DMS 273 (cell line): ENCODE measurements around the gene GNB5.
A peak's percentile ranks its signal among the peaks of the same experiment; 100 is the strongest.
"Not testable (repeated sequence)": the region's sequence is repeated elsewhere in the genome, so short reads cannot be mapped to it uniquely, and the experiment has no call there.

ENCODE experiments used
- DNase-seq: peaks from one replicate; lab custom pipeline; 2025; ENCODE audit not compliant: unreplicated experiment; lab: John Stamatoyannopoulos, UW

Gene GNB5

GRCh38 chr15:52170199-52170598, 21.0 kb downstream of the GNB5 start:
- DNase-seq, result not testable (repeated sequence)

- DNase-seq, result peak; percentile 32
Measured at GRCh38 chr15:52165494-52166131, 25.6 kb downstream of the GNB5 start.

DNA sequence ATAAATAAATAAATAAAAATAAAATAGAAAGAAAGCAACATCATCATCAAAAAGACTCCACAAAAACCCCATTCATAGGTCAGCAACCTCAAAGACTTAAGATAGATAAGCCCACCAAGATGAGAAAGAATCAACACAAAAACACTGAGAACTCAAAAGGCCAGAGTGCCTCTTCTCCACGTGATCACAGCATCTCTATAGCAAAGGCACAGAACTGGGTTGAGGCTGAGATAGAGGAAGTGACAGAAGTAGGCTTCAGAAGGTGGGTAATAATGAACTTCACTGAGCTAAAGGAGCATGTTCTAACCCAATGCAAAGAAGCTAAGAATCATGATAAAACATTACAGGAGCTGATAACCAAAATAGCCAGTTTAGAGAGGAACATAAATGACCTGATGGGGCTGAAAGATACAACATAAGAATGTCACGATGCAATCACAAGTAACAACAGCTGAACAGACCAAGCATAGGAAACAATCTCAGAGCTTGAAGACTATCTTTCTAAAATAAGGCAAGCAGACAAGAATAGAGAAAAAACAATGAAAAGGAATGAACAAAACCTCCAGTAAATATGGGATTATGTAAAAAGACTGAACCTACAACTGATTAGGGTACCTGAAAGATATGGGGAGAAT, 26.4 kb downstream of the GNB5 start:
- DNase-seq, result no peak

GRCh38 chr15:52163321-52164190, 27.6 kb downstream of the GNB5 start:
- peak; percentile 19 for DNase-seq

GRCh38 chr15:52162876-52163275, 28.3 kb downstream of the GNB5 start:
- DNase-seq, result no peak

DNA sequence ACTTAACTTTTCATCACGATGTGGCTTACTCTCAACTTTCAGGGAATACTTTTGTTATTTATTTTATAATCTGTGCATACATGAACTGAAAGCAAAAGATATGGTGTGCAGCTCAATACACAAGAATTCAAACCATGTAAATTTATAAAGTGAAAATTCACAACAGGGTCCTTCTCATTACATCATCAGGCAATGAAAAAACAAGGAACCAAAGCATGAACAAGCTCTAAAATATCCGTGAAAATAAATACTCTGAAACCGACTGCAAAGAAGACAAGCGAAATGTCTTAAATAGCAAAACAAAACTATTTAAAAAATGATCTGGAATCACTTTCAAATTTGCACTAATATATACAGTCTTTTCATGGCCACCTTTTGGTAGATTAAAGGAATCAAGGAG, 28.9 kb downstream of the GNB5 start:
- DNase-seq, result no peak

DNA sequence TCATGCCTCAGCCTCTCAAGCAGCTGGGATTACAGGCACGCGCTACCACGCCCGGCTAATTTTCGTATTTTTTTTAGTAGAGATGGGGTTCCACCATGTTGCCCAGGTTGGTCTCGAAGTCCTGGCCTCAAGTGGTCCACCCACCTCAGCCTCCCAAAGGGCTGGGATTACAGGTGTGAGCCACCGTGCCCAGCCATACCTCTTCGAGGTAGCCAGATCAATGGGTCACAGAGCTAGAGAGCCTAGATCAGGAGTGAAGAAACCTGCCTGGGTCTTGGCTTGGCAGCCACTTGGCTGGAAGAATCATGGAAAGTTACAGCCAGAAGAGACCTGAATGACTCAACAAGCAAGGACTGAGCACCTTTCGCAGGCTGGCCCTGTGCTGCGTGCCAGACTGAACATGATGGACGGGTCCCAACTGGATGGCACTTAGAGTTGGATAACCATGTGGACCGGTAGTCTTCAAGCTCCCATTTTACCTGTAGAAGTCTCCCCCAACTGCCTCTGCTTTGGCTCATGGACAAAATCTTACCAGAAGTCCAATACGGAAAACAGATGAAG, 29.7 kb downstream of the GNB5 start:
- no peak for DNase-seq

GRCh38 chr15:52159645-52160044, 31.5 kb downstream of the GNB5 start:
- no peak for DNase-seq

DNA sequence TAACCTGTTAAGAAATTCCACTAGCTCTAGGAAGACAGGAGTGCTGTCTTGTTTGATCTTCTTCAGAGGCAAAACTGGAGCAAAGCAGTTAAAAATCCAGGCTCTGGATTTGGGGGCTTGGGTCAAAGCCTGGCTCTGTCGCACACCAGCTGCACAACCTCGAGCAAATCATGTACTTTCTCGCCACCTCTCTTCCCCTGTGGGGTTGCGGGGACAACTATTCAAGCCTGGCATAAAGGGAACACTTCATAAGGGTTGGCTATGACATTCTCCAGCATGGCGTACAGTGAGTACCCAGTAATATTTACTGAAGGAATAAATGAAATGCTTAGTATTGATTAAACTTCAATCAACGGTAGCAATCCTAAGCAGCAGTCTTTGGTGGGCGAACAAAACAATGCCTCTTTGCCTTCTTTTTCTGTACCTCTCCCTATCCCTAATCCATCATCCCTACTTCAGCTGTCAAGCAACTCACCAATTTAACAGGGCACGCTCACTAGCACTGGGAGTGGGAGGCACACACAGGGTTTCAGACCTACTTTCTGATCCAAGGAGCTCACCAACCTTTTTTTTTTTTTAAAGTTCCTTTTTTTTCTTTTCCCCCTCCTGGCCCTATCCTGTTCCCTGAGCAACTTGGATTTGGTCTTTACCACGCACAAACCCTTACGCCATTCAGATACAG, 33.0 kb downstream of the GNB5 start:
- DNase-seq, result no peak

DNA sequence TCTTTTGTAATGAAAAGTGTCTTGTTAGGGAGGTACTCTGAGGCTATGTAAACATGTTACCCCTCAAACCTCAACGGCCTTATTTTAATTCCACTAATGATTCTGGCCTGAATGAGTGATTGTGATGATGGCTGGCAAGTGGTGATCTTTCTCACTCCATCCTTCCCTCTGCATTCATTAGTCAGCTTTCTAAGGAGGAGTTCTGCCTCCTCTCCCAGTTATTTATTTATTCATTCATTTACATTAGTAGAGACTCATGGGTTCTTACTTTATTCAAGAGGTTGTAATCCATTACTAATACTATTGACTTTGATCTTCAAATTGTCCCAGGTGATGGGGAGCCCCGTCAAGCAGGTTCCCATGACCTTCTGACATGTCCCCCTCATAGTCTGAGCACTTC, 35.3 kb downstream of the GNB5 start:
- no peak for DNase-seq

- DNase-seq, result no peak
Measured at GRCh38 chr15:52154896-52155865, 36.0 kb downstream of the GNB5 start.

DNA sequence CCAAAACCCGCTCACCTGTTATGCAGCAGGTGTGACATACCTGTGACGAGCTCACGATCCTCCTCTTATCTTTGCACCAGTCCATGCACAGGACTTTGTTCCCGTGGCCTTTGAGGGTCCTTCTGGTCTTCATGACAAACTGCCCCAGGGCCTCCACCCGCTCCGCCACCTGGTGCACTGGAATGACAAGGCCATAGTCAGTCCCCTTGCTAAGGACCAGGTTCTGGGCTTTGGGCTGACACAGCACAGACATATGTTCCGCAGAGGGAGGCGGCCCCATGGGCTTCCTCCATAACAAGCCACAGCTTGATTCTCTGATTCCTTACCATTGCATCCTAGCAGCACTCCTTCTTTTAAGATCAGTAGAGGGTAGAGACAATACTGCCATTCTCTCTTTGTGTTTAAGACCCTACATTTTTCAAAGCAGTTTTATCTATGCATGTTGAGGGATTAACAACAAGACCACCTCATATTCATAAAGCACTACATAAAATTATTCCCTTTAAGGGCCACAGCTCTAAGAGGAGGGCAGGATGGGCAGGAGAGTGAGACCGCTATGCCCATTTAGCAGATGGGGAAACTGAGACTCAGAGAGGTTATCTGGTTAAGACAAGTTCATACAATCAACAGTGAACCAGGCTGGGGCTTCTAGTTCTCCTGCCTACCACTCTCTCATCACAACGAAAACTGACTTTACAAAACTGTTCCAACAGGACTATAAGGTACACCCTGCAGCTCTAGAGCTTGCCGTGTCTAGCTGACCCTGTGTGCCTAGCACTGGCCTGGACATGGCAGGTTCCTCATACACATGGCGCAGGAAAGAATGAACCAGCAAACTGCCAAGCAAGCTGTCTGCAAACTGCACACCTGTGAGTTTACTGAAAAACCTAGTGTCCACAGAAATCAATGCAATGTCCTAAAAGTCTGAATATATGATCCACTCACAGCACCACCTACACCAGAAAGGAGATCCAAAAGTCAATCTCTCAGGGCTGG, 37.0 kb downstream of the GNB5 start:
- DNase-seq, result no peak

- DNase-seq, result no peak
Measured at GRCh38 chr15:52151353-52151752, 39.8 kb downstream of the GNB5 start.

DNA sequence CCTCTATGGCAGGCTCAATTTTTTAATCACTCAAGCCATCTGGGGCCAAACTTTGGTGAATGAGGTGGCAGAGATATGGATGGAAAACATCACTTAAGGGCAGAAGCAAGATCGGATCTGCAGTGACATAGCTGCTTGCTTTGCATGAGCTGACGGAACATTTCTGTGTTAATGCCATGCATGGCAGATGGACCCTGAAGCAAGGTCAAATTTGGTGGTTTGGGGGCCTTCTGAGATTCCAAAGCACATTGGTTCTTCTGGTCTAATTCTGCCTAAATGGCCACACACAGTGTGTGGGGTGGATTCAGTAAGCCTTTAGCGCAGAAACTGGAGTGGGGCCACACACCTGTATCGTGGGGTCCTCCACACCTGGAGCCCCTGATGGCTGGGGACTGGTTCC, 40.3 kb downstream of the GNB5 start:
- no peak for DNase-seq

GRCh38 chr15:52150043-52150825, 41.0 kb downstream of the GNB5 start:
- DNase-seq, result no peak

GRCh38 chr15:52148403-52148802, 42.8 kb downstream of the GNB5 start:
- no peak for DNase-seq

DNA sequence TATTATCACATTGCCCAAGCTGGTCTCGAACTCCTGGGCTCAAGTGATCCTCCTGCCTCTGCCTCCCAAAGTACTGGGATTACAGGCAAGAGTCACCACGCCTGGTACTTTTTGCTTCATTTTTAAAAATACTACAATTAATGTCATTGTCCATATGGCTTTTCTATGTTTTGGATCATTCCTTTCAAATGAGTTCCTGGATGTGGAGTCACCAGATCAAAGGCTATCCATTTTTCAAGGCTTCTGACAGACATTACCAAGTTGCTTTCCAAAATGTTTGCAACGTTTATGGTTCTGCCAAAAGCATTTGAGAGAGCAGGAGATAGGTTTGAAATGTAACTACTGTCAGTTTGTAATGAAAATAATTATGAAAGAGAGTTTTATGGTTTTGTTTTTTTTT, 44.4 kb downstream of the GNB5 start:
- no peak for DNase-seq

GRCh38 chr15:52146261-52146660, 44.9 kb downstream of the GNB5 start:
- DNase-seq, result no peak
